K562 (cell line): ENCODE measurements around the gene GTF2A1. TPM values are rescaled to one million over a fixed set of nuclear protein-coding genes. Genes with fewer than 3 reads are reported as not detected.

Experiments
- CBX3 ChIP-seq, 2 experiments: IDR thresholded peaks; 1 replicate in 1 of 2; 2 replicates in 1 of 2; pipeline ENCODE4 v1.6.1; 2012; ENCODE audit warnings: inconsistent platforms in 2 of 2, low read length in 2 of 2, borderline replicate concordance in 1 of 2, control low read depth in 1 of 2
- GABPB2 ChIP-seq: fragments of 250-450 bp; sonication (Bioruptor Pico); conservative IDR thresholded peaks from 2 replicates; pipeline ENCODE4 v1.5.1; 2021; ENCODE audit warnings: mild to moderate bottlenecking
- HCFC1 ChIP-seq: IDR thresholded peaks from 2 replicates; pipeline ENCODE4 v1.6.1; 2012; ENCODE audit warnings: low read depth, low read length, improper control_type of control experiment
- KLF1 ChIP-seq: fragments of 450-650 bp; IDR thresholded peaks from 2 replicates; pipeline ENCODE4 v1.6.1; 2016; ENCODE audit warnings: missing genetic modification characterization, missing compliant biosample characterization
- LCOR ChIP-seq: sonication (generic); formaldehyde crosslinking; IDR thresholded peaks from 2 replicates; pipeline ENCODE4 v1.8.0; 2022; ENCODE audit warnings: mild to moderate bottlenecking, missing genetic modification reagents
- NBN ChIP-seq: fragments of 450-650 bp; IDR thresholded peaks from 2 replicates; pipeline ENCODE4 v1.6.1; 2016; ENCODE audit warnings: low read depth, mild to moderate bottlenecking
- NRF1 ChIP-seq, 2 experiments: fragments of 450-650 bp; IDR thresholded peaks in 1 of 2; conservative IDR thresholded peaks in 1 of 2; 2 replicates each; pipeline ENCODE4 v1.6.1; 2014; ENCODE audit warnings: mild to moderate bottlenecking in 2 of 2
- PHTF2 ChIP-seq: fragments of 250-450 bp; sonication (Bioruptor Pico); IDR thresholded peaks from 2 replicates; pipeline ENCODE4 v1.5.0; 2021; ENCODE audit warnings: mild to moderate bottlenecking
- POLR2A ChIP-seq: fragments of 450-650 bp; conservative IDR thresholded peaks from 2 replicates; pipeline ENCODE4 v1.6.1; 2016
- SIN3B ChIP-seq: fragments of 450-650 bp; IDR thresholded peaks from 2 replicates; pipeline ENCODE4 v1.6.1; 2017; ENCODE audit warnings: low read depth, mild to moderate bottlenecking, moderate library complexity
- ZC3H8 ChIP-seq: fragments of 450-650 bp; IDR thresholded peaks from 2 replicates; pipeline ENCODE4 v1.6.1; 2017
- ZNF316 ChIP-seq: fragments of 450-650 bp; IDR thresholded peaks from 2 replicates; pipeline ENCODE4 v1.6.1; 2016
- ZNF57 ChIP-seq: fragments of 450-650 bp; formaldehyde crosslinking; IDR thresholded peaks from 2 replicates; pipeline ENCODE4 v1.4.0; 2020; ENCODE audit warnings: mild to moderate bottlenecking, moderate library complexity
- polyA plus RNA-seq, 8 experiments: library from polyadenylated mRNA; depleted of rRNA in 4 of 8; stranded (reverse) in 5 of 8; unstranded in 3 of 8; fragments of >200 nt; fragmentation: Nextera tagmentation in 2 of 8; fragmentation: Illumina TruSeq in 1 of 8; extraction: Ambion mirVana in 2 of 8; extraction: Trizol in 1 of 8; gene quantifications; 2 replicates each; pipeline versions ENCODE4 v1.2.1 to v1.2.3, GENCODE V29; 2011 to 2014; ENCODE audit warnings: inconsistent platforms in 1 of 8, missing spikeins in 1 of 8
- total RNA-seq, 7 experiments: library from RNA; depleted of rRNA in 6 of 7; stranded (reverse); fragments of >200 nt in 6 of 7; fragmentation: Illumina TruSeq in 2 of 7; extraction: Trizol in 2 of 7; gene quantifications; 2 replicates each; pipeline versions ENCODE4 v1.2.1 to v1.2.3, GENCODE V29; 2011 to 2021; ENCODE audit warnings: low replicate concordance in 1 of 7
- TF ChIP-seq, protein P1 (sequence below): fragments of 250-450 bp; sonication (Bioruptor Pico); IDR thresholded peaks from 2 replicates; pipeline ENCODE4 v1.4.0; 2020; ENCODE audit warnings: mild to moderate bottlenecking
- TF ChIP-seq, protein P2 (sequence below), 2 experiments: IDR thresholded peaks; 2 replicates each; pipeline ENCODE4 v1.6.1; 2012; ENCODE audit warnings: improper control_type of control experiment in 2 of 2, low read depth in 2 of 2, low read length in 2 of 2, borderline replicate concordance in 1 of 2
- TF ChIP-seq, protein P3 (sequence below): sonication (generic); formaldehyde crosslinking; IDR thresholded peaks from 2 replicates; pipeline ENCODE4 v1.4.0; 2020; ENCODE audit warnings: mild to moderate bottlenecking, missing genetic modification reagents
- TF ChIP-seq, protein P4 (sequence below): sonication (generic); formaldehyde crosslinking; IDR thresholded peaks from 2 replicates; pipeline ENCODE4 v1.9.0; 2022; ENCODE audit warnings: mild to moderate bottlenecking, missing genetic modification reagents
- TF ChIP-seq, protein P5 (sequence below): IDR thresholded peaks from 3 replicates; pipeline ENCODE4 v1.6.1; 2011; ENCODE audit warnings: borderline replicate concordance, mild to moderate bottlenecking; ENCODE audit not compliant: insufficient read length, insufficient read depth
- TF ChIP-seq, protein P6 (sequence below): sonication (generic); formaldehyde crosslinking; IDR thresholded peaks from 2 replicates; pipeline ENCODE4 v1.8.1; 2023; ENCODE audit warnings: mild to moderate bottlenecking, missing genetic modification reagents

GTF2A1 gene
- total and polyA plus RNA-seq, 9 of the 15 experiments (the other 6 are each of a cell fraction or from before 2014, with no cell fraction given), result 3.4 to 22.8 (median 14.7) TPM

DNA sequence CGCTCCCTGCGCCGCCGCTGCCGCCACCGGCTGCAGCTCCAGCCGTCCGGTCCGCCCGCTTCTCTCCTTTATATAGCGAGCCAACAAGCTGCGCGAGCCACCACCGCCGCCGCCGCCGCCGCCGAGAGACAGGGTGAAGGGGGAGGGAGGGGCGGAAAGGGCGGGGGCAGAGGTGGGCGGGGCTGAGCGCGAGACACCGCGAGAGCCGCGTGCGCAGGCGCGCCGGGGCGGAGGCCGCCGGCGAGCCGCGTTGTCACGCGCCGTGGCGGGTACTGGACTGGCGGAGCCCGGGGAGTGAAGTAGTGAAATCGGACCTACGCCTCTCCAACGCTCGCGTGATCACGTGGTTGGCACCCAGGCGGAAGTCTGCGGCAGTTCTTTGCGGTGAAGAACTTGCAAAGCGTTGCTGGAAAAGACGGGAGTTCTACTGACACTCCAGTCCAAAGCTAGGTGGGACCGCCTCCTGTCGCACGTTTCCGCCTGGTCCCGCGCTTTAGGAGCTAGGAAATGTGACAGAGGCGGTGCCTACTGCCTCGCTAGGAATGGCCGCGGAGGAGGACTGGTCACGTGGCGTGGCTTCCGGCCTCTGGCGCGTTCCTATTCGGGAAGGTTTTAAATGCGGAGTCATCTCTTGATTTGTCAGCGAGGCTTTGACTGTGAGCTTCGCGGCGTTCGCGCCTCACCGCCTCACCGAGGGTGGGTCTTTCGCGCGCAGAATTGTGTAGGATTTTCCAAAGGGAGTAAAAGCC, at the start of gene GTF2A1 (continued):
- TF ChIP-seq, protein P1, sequence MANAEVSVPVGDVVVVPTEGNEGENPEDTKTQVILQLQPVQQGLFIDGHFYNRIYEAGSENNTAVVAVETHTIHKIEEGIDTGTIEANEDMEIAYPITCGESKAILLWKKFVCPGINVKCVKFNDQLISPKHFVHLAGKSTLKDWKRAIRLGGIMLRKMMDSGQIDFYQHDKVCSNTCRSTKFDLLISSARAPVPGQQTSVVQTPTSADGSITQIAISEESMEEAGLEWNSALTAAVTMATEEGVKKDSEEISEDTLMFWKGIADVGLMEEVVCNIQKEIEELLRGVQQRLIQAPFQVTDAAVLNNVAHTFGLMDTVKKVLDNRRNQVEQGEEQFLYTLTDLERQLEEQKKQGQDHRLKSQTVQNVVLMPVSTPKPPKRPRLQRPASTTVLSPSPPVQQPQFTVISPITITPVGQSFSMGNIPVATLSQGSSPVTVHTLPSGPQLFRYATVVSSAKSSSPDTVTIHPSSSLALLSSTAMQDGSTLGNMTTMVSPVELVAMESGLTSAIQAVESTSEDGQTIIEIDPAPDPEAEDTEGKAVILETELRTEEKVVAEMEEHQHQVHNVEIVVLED (CRISPR knock-in tag), result peak; percentile 64
- TF ChIP-seq NBN (0 out of 2 replicates have a peak, but pooled peaks have one; percentile 15), GABPB2 (no peak), ZNF316 (peak; percentile 89), ZNF57 (no peak), KLF1 (tag) (peak; percentile 89), LCOR (CRISPR knock-in tag) (peak; percentile 69), ZC3H8 (no peak), NRF1 (conservative IDR thresholded peaks at IDR 0.05 in 1 of 2, IDR thresholded peaks at IDR 0.05 in 1 of 2) (peak; percentile 90 to 91), CBX3 (IDR thresholded peaks at IDR 0.05; ENCODE audit: borderline replicate concordance in 1 of 2, low read length in 2 of 2) (peak in 1 of 2 experiments; percentile 60; a peak in 1 of 3 replicates), SIN3B (peak; percentile 57; the same call in 1 of the 2 replicates), PHTF2 (CRISPR knock-in tag) (no peak), HCFC1 (peak; percentile 80), POLR2A (peak; percentile 52)
- TF ChIP-seq, protein P2, sequence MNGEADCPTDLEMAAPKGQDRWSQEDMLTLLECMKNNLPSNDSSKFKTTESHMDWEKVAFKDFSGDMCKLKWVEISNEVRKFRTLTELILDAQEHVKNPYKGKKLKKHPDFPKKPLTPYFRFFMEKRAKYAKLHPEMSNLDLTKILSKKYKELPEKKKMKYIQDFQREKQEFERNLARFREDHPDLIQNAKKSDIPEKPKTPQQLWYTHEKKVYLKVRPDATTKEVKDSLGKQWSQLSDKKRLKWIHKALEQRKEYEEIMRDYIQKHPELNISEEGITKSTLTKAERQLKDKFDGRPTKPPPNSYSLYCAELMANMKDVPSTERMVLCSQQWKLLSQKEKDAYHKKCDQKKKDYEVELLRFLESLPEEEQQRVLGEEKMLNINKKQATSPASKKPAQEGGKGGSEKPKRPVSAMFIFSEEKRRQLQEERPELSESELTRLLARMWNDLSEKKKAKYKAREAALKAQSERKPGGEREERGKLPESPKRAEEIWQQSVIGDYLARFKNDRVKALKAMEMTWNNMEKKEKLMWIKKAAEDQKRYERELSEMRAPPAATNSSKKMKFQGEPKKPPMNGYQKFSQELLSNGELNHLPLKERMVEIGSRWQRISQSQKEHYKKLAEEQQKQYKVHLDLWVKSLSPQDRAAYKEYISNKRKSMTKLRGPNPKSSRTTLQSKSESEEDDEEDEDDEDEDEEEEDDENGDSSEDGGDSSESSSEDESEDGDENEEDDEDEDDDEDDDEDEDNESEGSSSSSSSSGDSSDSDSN (IDR thresholded peaks at IDR 0.05; ENCODE audit: borderline replicate concordance in 1 of 2, low read depth in 2 of 2, low read length in 2 of 2), result 0 out of 4 replicates have a peak, but pooled peaks of 1 of the 2 experiments have one; percentile 60
- TF ChIP-seq, protein P3, sequence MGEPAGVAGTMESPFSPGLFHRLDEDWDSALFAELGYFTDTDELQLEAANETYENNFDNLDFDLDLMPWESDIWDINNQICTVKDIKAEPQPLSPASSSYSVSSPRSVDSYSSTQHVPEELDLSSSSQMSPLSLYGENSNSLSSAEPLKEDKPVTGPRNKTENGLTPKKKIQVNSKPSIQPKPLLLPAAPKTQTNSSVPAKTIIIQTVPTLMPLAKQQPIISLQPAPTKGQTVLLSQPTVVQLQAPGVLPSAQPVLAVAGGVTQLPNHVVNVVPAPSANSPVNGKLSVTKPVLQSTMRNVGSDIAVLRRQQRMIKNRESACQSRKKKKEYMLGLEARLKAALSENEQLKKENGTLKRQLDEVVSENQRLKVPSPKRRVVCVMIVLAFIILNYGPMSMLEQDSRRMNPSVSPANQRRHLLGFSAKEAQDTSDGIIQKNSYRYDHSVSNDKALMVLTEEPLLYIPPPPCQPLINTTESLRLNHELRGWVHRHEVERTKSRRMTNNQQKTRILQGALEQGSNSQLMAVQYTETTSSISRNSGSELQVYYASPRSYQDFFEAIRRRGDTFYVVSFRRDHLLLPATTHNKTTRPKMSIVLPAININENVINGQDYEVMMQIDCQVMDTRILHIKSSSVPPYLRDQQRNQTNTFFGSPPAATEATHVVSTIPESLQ (CRISPR knock-in tag), result no peak; the same call in 1 of the 2 replicates
- TF ChIP-seq, protein P4, sequence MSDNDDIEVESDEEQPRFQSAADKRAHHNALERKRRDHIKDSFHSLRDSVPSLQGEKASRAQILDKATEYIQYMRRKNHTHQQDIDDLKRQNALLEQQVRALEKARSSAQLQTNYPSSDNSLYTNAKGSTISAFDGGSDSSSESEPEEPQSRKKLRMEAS (CRISPR knock-in tag), result peak; percentile 98
- TF ChIP-seq, protein P5, sequence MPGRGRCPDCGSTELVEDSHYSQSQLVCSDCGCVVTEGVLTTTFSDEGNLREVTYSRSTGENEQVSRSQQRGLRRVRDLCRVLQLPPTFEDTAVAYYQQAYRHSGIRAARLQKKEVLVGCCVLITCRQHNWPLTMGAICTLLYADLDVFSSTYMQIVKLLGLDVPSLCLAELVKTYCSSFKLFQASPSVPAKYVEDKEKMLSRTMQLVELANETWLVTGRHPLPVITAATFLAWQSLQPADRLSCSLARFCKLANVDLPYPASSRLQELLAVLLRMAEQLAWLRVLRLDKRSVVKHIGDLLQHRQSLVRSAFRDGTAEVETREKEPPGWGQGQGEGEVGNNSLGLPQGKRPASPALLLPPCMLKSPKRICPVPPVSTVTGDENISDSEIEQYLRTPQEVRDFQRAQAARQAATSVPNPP, result no peak
- TF ChIP-seq, protein P6, sequence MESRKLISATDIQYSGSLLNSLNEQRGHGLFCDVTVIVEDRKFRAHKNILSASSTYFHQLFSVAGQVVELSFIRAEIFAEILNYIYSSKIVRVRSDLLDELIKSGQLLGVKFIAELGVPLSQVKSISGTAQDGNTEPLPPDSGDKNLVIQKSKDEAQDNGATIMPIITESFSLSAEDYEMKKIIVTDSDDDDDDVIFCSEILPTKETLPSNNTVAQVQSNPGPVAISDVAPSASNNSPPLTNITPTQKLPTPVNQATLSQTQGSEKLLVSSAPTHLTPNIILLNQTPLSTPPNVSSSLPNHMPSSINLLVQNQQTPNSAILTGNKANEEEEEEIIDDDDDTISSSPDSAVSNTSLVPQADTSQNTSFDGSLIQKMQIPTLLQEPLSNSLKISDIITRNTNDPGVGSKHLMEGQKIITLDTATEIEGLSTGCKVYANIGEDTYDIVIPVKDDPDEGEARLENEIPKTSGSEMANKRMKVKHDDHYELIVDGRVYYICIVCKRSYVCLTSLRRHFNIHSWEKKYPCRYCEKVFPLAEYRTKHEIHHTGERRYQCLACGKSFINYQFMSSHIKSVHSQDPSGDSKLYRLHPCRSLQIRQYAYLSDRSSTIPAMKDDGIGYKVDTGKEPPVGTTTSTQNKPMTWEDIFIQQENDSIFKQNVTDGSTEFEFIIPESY (CRISPR knock-in tag), result peak; percentile 80
